ENCODE results near the gene TBL2.

- no peak for TF ChIP-seq CTCF (IDR thresholded peaks at IDR 0.05)
- no peak for TF ChIP-seq POLR2A (IDR thresholded peaks at IDR 0.05)
Measured at GRCh38 chr7:73541722-73542121, 36.7 kb downstream of the TBL2 start.
